Stimulated activated CD8-positive, alpha-beta memory T cell treated with anti-CD3 and anti-CD28 coated beads, Interleukin-12 subunit alpha, Interleukin-12 subunit beta, amount 100 ng/mL, for 24 hours (primary cell): ENCODE measurements around the gene NUDT1.
"Not testable (repeated sequence)": the region's sequence is repeated elsewhere in the genome, so short reads cannot be mapped to it uniquely, and the experiment has no call there.

Experiments
- DNase-seq: peaks from one replicate; pipeline ENCODE4 v3.0.0-alpha.2; 2020; ENCODE audit errors: extremely low read depth

The NUDT1 gene

DNA sequence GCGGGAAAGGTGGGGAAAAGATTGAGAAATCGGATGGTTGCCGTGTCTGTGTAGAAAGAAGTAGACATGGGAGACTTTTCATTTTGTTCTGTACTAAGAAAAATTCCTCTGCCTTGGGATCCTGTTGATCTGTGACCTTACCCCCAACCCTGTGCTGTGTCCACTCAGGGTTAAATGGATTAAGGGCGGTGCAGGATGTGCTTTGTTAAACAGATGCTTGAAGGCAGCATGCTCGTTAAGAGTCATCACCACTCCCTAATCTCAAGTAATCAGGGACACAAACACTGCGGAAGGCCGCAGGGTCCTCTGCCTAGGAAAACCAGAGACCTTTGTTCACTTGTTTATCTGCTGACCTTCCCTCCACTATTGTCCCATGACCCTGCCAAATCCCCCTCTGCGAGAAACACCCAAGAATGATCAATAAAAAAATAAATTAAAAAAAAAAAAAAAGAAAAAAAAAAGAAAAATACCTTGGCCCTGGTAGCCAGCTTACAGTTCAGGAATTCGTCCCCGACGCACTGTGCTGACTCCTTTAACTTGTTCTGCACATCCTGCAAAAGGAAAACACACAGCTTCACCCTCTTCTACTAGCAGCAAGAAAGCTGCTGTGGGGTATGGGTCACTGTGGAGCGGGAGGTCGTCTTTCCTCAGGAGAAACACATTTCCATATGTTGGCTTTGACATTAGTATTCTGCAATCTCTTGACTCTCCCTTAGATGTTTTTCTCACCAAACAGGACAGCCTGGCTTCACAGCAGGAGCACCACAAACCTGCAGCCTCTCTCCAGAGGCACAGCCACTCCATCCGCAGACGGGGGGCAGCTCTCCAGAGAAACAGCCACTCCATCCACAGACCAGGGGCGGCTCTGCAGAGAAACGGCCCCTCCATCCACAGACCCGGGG lies 27.3 kb downstream of the NUDT1 start:
- DNase-seq = not testable (repeated sequence)

DNA sequence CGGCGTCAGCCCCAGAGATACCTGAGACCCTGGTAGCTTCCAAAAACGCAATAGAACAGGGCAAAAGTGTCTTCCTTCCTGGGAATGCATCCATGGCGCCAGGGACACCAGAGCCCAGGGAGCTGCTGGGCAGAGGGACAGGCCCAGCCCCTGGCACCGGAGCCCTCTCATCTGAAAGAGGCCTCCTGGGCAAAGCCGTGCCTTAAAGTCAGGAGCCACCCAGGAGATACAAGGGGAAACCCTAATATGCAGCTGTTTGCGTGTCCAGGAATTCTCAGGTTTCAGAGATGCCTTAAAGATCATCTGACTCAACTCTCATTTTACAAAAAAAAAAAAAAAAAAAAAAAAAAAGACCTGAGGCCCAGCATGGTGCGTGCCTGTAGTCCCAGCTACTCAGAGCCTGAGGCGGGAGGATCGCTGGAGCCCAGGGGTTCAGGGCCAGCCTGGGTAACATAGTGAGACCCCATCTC lies 28.0 kb downstream of the NUDT1 start:
- no peak for DNase-seq

DNA sequence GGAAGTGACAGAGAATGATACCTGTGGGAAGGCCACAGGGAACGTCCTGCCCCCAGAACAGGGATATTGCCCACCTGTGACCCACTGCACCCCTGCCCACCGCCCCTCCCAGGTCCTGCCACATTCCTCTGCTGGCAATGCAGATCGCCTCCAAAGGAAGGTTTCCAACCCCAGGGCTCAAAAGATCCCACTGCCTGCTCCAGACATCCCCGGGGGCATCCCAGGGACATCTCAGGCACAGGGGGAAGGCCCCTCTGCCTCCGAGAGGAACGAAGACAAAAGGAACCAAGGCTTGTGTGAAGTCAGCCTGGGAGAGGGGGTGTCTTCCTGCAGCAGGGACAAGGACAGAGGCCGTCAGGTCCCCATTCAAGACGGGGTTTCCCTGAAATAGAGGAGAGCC lies 28.5 kb downstream of the NUDT1 start:
- no peak for DNase-seq

DNA sequence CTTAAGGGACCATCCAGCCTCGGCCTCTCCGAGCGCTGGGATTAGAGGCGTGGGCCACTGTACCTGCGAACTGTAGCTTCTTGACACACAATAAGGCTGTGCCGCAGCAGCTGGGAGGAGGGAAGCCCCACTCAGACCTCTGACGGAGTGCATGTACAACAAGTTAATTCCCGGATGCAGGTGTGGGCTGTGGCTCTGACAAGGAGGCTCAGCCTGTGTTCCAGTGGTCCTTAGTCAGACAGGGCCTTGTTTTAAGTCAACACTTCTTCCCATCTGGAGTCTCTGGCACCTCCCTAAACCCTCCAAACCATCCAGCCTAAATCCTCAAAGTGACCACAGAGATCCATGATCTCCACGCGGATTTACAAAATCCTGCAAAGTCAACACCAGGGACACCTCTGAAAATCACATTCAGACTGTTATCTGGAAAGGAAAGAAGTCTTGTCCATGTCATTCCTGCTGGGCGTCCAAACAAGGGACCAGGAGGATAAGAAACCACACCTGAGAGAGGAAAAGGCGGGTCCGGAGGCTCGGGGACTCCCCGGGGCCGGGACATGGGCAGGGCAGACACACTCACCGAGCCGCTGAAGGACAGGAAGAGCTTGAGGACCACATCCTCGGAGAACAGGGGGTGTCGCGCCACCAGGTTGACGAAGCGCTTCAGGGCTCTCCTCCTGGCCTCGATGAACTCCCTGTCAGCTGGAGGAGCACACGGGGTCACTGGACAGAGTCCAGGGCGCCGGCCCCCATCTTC lies 29.4 kb downstream of the NUDT1 start:
- DNase-seq = no peak

DNA sequence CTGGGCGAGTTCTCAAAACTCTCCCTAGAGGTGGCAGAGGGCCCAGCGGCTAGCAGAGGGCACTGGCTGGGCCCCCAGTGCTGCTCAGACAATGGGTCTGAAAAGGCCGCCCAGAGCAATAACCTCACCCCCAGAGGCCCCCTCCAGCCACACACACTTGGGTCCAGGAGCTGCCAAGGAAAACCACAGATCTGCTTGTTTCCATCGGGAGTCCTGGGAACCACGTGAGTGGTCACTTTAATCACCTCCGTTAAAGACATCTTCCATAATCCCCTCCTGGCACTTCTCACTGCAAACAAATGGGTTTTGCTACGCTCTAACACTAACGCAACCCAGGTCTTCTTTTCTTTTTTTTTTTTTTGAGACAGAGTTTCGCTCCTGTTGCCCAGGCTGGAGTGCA lies 30.0 kb downstream of the NUDT1 start:
- DNase-seq = no peak

DNA sequence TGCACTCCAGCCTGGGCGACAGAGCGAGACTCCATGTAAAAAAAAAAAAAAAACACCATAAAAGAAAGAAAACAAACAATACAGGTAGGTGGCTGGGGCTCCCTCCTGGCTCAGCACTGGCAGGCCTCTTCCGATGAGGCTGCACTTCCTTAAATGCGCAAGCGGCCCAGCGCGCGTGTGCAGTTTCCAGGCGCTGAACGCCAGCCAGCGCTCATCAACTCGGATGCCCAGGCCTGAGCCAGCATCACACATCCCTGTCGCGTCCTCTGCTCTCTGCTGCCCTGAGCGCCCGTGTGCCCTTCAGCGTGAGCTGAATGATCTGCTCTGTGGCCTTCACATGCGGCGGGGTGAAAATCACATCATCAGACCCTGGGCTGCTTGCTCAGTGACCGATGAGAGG lies 31.8 kb downstream of the NUDT1 start:
- no peak for DNase-seq

DNA sequence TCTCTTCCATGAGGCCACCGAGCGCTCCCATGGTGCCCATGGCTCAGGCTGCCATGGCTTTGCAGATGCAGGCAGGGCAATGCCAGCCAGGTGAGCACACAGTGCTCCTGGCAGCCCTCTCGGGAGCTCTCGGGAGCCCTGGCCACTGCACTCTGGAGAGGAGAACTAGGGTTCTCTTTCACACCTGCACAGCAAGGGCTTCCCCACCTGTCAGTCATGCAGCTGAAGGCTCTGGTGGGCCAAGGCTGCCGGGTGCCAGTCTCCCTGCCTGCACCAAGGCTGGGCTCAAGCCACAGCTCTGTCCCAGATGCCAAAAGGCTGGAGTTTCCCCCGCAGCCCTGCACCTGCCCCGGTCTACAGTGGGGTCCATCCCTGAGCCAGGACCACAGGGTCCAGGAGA lies 32.6 kb downstream of the NUDT1 start:
- no peak for DNase-seq

DNA sequence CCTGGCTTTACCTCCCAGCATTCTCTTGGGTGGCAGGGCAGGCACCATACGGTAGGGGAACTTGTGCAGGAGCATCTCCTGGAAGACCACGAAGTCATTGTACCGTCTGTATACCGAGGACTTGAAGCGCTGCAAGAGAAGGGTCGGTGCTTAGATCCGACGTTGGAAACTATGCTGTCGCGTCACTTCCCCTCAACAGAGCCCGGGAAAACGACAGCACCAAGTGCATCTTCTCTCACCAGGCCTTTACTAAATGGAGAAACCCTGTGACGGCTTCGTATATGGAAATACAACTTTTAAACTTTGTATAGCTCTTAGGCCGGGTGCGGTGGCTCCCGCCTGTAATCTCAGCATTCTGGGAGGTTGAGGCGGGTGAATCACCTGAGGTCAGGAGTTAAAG lies 33.1 kb downstream of the NUDT1 start:
- DNase-seq = no peak

DNA sequence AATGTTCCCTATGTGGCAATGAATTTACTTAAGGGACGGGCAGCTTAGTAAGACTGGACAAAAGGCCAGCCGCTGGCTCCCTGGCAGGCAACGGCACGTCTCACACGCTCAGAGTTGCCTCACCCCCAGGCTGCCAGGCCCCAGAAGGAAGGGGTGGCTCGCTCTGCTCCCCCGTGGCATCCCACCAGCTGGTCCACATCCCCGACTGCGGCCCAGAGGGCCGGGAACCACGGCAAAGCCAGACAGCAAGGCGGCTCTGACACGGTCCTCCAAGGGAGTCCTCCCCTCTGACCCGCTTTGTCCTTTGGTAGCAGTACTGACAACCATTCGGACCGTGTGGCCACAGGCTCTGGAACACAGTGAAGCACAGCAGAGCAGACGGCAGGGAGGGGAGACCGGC lies 34.1 kb downstream of the NUDT1 start:
- DNase-seq = no peak

DNA sequence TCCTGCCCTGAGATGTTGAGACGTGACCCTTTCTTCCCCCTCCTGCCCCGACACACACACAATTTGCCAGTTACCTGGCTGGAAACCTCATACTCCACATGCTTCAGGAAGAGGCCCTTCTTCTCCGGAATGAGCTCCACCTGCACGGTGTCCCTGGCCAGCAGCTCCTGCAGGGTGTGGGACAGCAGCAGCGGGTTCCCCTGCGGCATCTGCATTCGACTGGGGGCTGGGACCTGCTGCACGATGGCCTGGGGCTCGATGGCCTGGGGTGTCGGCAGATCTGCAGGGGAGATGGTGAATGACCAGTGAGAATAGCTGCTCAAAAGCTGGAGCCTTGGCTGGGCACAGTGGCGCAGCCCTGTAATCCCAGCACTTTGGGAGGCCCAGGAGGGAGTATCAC lies 36.0 kb downstream of the NUDT1 start:
- no peak for DNase-seq

DNA sequence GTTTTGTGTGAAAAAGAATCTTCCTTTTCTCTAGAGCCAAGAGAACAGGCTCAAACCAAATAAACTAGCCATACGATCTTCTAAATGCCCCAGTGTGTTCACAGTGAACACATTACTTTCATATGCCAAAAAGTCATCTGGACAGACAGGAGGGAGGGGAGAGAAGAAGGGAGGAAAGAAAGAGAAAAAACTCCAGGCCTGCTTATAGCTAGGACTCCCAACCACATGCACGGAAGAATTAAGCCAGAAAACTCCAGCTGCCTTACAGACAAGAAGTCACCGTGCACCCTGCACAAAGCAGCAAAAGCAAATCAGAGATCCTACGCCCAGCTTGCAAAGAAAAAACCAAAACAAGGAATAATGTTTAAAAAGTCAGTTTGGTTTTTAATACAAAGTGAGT lies 37.9 kb downstream of the NUDT1 start:
- no peak for DNase-seq

DNA sequence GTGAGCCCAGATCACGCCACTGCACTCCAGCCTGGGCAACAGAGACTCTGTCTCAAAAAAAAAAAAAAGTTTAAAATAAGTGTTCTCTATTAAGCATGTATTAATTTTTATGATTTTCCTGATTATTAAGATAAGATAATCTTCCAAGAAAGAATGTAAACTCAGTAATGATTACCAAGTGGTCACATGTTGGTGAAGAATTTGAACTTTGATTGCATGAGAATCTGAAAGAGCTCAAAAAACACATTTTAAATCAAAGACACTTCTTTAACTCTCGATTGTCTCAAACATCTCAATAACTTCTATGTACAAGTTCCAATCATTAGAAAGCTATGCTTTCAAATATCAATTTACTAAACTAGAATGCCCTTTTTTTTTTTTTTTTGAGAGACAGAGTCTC lies 38.4 kb downstream of the NUDT1 start:
- DNase-seq = no peak

DNA sequence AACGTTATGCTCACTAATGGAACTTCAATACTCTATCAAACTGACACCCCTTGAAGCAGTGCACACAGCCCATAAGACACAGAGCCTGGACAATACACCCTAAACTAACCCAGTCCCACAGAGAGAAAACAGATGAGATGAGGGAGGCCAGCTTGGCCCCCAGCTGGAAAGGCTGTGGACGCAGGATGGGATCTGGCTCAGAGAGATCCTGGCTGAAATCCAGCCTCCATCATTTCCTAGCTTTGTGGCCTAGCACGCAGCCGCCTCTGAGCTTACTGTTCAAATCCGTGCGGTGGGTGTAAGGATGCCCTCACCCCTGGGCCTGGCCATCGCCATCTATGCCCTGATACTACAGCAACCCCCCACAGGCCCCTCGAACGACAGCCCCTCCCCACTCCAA lies 39.5 kb downstream of the NUDT1 start:
- no peak for DNase-seq

DNA sequence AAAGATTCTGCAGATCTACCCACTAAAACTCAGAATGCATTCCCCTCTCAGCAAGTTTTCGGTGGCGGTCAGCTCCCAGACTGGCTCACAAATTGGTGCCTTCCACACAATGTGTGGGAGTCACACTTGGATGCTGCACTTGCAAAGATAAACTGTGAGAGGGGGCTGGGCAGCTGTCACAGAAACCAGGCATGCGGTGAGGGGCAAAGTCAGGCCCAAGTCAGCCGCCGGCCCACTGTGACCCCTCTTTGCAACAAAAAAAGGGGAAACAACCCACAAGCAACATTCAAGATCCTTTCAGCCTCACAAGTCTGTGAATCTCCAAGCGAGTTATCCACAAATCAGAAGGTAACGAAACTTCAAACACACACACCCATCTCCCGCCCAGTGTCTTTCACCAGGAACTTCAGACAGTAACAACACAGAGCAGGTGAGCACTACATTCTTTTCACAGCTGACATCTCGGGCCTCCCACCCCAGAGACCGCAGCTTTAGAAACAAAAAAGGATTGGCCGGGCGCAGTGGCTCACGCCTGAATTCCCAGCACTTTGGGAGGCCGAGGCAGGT lies 40.2 kb downstream of the NUDT1 start:
- DNase-seq = no peak

DNA sequence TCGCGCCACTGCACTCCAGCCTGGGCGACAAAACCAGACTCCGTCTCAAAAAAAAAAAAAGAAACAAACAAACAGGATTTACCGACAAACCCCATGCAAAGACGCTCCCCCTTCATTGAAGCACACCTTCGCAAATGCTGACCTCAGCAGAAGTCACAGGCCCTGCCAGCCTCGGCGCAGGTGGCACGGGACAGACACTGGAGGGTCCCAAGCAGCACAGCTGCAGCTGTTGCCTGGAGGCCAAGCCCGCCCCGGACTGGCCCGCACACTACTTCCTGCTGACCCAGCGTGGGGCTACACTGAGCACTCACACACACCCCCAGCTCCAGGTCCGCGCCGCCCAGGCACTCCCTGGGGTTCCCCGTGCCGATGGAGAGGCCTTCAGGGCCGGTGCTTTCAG lies 41.0 kb downstream of the NUDT1 start:
- DNase-seq = no peak

DNA sequence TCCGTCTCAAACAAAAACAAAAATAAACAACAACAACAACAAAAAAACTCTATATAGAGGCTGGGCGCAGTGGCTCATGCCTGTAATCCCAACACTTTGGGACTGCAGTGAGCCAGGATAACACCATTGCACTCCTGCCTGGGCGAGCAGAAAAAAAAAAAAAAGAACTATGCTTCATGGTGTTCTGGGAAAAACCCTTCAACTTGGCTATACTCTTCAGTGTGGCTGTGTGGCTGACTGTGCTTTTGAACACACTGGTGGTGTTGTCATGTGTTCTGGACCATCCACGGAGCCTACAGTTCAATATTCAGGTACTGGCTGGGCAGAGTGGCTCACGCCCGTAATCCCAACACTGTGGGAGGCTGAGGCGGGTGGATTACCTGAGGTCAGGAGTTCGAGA lies 45.7 kb downstream of the NUDT1 start:
- no peak for DNase-seq

DNA sequence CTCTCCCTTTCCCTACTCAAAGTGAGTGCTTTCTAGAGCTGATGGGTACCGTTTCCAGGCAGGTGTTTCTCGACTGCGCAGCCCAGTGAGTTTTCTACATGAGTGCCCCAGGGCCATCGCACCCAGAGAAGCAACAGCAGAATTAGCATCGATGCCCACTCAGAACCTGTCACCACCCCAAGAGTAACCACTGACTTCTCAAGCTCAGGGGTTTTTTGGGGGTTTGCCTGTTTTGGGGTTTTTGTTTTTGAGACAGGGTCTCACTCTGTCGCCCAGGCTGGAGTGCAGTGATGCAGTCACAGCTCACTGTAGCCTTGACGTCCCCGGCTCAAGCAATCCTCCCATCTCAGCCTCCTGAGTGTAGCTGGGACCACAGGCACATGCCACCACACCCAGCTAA lies 46.5 kb downstream of the NUDT1 start:
- no peak for DNase-seq

DNA sequence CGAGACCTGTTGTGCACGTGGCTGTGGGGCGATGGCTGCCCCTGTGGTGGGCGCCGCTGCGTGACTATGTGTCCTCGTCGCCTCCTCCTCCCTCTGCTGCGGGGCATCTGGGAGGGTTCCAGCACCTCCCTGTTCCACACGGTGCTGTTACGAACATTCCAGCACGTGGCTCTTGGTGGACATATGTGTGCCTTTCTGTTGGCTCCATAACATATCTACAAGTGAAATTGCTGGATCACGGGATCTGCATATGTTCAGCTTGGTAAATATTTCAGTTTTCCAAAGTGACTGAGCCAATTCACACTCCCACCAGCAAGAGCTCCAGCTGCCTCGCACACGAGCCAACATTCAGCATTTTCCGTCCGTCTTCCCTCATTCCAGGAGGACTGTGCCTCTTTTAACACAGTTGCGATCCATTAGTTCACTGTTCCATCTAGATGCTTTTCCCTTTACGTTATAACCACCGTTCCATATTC lies 47.1 kb downstream of the NUDT1 start:
- DNase-seq = no peak

DNA sequence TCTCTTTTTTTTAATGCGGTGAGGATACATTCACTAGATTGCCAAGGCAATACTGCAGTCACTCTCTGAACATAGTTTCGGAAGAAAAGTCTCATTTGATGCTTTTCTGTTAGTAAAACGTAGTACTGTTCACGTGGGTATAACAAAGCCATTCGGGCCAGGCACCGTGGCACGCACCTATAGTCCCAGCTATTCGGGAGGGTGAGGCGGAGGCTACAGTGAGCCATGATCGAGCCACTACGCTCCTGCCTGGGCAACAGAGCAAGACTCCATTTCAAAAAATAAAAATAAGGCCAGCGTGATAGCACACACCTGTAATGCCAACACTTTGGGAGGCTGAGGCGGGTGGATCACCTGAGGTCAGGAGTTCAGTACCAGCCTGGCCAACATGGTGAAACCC lies 47.6 kb downstream of the NUDT1 start:
- DNase-seq = no peak

DNA sequence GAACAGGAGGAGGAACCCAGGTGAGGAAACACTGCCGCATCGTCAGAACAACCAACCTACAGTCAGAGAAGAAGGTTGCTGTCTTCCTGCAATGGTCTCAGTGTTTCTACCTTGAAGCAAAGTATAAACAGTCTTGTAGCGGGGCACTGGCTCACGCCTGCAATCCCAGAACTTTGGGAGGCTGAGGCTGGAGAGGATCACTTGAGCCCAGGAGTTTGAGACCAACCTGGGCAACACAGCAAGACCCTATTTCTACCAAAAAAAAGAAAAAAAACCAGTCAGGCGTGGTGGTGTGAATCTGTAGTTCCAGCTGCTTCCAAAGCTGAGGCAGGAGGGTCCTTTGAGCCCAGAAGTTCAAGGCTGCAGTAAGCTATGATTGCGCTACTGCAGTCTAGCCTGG lies 48.9 kb downstream of the NUDT1 start:
- DNase-seq = no peak

DNA sequence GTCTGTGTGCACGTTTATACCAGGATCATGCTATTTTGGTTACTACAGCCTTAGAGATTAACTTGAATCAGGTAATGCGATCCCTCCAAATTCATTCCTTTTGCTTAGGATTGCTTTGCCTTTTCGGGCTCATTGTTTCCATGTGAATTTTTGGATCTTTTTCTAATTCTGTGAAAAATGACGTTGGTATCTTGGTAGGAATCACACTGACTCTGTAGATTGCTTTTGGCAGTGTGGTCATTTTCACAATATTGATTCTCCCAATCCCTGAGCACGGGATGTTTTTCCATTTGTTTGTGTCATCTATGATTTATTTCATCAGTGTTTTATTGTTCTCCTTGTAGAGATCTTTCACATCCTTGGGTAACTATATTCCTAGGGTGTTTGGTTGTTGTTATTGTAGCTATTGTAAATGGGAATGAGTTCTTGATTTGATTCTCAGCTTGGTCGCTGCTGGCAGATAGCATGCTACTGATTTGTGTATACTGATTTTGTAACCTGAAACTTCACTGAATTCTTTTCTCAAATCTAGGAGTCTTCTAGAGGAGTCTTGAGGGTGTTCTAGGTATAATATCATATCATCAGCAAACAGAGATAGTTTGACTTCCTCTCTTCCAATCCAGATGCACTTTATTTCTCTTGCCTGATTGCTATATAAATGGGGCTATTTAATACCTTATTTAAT lies 54.1 kb downstream of the NUDT1 start:
- DNase-seq = no peak

DNA sequence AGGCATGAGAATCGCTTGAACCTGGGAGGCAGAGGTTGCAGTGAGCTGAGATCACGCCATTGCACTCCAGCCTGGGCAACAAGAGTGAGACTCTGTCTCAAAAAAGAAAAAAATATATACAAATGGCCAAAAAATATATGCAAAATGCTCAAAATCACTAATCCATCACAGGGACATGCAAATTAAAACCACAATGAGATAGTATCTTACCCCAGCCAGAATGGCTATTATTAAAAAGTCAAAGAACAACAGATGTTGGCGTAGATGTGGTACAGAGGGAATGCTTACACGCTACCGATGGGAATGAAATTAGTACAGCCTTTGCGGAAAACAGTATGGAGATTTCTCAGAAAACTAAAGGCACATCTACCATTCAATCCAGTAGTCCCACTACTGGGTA lies 54.8 kb downstream of the NUDT1 start:
- DNase-seq = no peak
